ENCODE results near the gene FDXR.

Gene FDXR

GRCh38 chr17:74833501-74834377 lies 39.1 kb downstream of the FDXR start:
- no peak overlapping the region for H3K4me3 ChIP-seq (replicated peaks; ENCODE audit: low read depth, low read length)
- no peak for DNase-seq (ENCODE audit: extremely low read depth, low read depth)
- no peak for TF ChIP-seq CTCF (IDR thresholded peaks at IDR 0.05; ENCODE audit: low read depth, low read length, missing control alignments)

GRCh38 chr17:74832421-74832820 lies 40.4 kb downstream of the FDXR start:
- no peak for DNase-seq (ENCODE audit: extremely low read depth, low read depth)
- no peak overlapping the region for H3K4me3 ChIP-seq (replicated peaks; ENCODE audit: low read depth, low read length)
- TF ChIP-seq CTCF (IDR thresholded peaks at IDR 0.05; ENCODE audit: low read depth, low read length, missing control alignments), result no peak

GRCh38 chr17:74831444-74832146 lies 41.2 kb downstream of the FDXR start:
- no peak for DNase-seq (ENCODE audit: extremely low read depth, low read depth)
- no peak overlapping the region for H3K4me3 ChIP-seq (replicated peaks; ENCODE audit: low read depth, low read length)

GRCh38 chr17:74830861-74831260 lies 41.9 kb downstream of the FDXR start:
- no peak overlapping the region for H3K4me3 ChIP-seq (replicated peaks; ENCODE audit: low read depth, low read length)
- DNase-seq (ENCODE audit: extremely low read depth, low read depth), result no peak
- no peak for TF ChIP-seq CTCF (IDR thresholded peaks at IDR 0.05; ENCODE audit: low read depth, low read length, missing control alignments)

More at GRCh38 chr17:74831444-74832146, 41.2 kb downstream of the FDXR start:
- no peak for TF ChIP-seq CTCF (IDR thresholded peaks at IDR 0.05; ENCODE audit: low read depth, low read length, missing control alignments)

GRCh38 chr17:74827800-74828199 lies 45.0 kb downstream of the FDXR start:
- no peak for TF ChIP-seq CTCF (IDR thresholded peaks at IDR 0.05; ENCODE audit: low read depth, low read length, missing control alignments)
- DNase-seq (ENCODE audit: extremely low read depth, low read depth), result no peak
- no peak overlapping the region for H3K4me3 ChIP-seq (replicated peaks; ENCODE audit: low read depth, low read length)

- no peak for TF ChIP-seq CTCF (IDR thresholded peaks at IDR 0.05; ENCODE audit: low read depth, low read length, missing control alignments)
- DNase-seq (ENCODE audit: extremely low read depth, low read depth), result no peak
- no peak overlapping the region for H3K4me3 ChIP-seq (replicated peaks; ENCODE audit: low read depth, low read length)
These were observed 46.7 kb downstream of the FDXR start for GRCh38 chr17:74825952-74826719.

Measured in HFF-Myc (cell line).